Femur (tissue), 1 donor: ENCODE data around the gene PLXDC2.

Experiments
- DNase-seq: peaks from one replicate; pipeline ENCODE4 v3.0.0-alpha.2; 2017

Gene PLXDC2

DNA sequence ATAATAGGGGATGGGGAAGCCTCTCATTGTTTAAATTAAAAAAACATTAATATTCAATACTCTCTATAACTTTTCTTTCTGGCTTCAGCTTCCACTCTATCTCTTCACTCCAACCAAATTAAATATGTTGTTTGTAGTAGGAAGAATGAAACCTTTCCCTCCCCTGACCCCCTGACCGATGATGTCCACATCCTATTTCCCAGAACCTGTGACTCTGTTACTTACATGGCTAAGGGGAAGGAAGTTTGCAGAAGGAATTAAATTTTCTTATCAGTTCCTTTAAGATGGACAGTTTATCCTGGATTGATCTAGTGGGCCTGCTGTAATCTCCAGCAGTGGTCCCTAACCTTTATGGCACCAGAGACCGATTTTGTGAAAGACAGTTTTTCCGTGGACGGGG is 130.0 kb downstream of the PLXDC2 start:
- no peak for DNase-seq

DNA sequence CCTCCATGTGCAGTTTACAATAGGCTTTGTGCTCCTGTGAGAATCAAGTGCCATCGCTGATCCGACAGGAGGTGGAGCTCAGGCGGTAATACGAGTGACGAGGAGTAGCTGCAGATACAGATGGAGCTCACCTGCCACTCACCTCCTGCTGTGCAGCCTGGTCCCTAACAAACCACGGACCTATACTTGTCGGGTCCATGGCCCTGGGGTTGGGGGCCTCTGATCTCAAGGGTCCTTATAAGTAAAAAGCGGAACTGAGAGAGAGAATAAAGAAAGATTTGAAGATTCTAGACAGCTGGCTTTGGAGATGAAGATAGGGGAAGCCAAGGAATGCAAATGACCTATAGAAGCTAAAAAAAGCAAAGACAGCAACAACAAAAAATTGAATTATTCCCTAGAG is 130.6 kb downstream of the PLXDC2 start:
- no peak for DNase-seq

DNA sequence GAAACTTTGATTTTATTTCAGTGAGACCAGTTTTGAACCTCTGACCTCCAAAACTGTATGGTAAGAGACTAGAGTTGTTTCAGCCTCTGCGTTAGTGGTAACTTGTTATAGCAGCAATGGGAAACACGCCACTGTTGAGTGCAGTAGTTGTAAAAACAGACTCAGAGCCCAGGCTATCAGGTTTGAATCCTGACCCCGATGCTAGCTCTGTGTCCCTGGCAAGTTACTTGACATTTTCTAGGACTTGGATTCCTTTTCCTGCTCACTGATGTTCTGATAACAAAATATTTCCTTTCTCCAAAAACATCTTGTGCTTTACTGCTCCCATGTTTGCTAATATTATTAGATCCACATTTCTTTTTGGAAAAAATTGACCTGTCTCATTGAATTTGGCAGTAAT is 131.0 kb downstream of the PLXDC2 start:
- DNase-seq = no peak

DNA sequence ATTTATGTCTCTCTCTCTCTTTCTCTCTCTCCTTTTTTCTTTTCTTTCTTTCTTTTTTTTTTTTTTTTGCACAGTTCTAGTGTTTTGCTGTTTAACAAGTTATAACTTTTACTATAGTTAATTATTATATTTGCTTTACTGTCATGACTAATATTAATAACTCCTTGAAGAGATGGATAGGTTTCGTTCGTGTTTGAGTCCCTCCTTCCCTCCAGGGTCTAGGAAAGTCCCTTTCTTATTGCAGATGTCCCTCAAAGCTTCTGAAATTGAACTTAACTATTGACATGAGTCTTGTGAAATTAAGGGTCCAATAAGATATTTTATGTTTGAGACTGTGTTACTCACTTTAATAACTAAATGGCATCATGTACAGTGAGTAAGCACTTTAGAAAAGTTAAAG is 131.4 kb downstream of the PLXDC2 start:
- DNase-seq = no peak

DNA sequence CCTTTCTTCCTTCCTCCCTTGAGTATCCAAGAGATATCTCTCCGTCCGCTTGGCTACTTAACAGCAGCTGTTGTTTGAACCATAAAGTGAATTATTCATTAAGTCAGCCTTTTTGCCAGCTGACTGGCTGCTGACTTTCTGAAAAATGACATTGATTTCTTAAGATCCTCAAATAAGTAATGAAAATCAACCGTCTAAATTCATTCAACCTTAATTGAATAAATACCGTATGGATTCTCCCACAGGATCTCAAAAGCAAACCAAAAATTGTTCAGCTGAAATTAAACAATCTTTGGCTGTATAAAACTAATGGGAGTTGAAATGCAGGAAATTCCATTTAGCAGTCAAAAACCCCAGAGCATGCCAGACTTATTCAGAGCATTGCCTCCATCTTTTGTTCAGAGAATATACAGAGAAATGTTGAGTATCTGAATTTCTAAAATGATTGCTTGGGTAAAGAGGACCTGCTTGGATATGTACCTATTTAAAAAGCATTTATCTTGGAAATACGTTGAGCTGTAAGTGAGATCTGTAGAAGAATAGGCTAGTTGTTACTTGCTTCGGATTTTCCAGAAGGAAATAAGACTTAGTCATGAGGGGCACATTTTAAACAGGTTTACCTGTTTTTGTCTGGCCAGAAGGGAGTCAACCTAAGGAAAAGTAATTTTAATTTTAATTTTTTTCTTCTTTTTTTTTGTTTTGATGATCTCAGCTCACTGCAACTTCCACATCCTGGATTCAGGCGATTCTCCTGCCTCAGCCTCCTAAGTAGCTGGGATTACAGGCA is 136.2 kb downstream of the PLXDC2 start:
- no peak for DNase-seq

DNA sequence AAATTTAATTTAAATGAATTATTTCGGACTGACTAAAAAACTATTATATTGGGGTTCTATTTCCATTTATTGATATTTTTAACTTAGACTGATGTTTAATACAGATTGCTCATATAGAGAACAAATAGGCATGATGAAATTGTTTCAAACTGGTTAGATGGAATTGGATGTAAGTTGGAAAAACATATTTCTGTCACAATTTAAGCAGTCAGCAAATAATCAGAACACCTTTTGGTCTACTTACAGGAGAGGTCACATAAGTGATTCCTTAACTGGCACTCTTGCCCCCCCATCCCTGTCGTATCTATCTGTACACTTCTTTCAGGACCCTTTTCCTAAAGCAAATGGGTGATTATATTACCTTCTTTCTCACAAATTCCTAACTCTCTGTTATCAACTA is 138.4 kb downstream of the PLXDC2 start:
- DNase-seq = no peak

DNA sequence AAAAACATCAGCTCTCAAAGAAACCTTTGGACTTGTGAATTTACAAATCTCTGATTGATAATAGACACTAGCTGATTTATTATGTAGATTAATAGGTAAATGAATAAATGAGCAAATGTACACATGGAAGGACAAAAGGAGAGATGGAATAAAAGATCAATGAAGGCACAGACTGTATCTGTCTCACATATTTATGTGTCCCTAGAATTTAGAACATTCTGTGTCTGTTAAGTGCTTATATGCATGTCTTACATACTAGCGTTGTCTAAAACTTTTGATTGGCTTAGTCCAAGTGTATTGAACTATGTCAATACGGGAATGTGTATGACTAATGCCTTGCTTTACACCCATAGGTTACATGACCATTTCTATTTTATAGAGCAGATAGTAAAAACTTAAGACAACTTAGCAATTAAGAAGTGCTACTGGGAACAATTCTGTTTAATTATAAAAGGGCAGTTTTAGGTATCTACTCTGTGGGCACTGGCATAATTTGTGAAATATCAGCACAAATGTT is 140.3 kb downstream of the PLXDC2 start:
- DNase-seq = no peak

DNA sequence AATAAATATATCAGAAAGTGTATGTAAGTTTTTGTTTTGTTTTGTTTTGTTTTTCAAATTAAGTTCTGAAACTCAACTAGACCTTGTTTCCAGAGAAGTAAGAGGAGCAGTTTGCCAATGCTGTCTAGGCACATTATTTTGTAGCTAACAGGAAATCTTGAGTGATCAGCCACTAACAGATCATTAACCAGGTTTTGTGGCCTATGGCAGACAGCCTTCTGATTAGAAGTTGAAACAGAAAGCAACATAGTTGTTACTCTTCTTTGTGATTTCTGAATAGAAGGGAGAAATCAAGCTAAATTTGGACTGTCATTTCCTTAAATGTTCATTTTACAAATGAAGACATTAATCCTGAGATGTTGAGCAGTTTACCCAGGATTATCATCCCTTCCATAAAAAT is 142.6 kb downstream of the PLXDC2 start:
- DNase-seq = no peak

DNA sequence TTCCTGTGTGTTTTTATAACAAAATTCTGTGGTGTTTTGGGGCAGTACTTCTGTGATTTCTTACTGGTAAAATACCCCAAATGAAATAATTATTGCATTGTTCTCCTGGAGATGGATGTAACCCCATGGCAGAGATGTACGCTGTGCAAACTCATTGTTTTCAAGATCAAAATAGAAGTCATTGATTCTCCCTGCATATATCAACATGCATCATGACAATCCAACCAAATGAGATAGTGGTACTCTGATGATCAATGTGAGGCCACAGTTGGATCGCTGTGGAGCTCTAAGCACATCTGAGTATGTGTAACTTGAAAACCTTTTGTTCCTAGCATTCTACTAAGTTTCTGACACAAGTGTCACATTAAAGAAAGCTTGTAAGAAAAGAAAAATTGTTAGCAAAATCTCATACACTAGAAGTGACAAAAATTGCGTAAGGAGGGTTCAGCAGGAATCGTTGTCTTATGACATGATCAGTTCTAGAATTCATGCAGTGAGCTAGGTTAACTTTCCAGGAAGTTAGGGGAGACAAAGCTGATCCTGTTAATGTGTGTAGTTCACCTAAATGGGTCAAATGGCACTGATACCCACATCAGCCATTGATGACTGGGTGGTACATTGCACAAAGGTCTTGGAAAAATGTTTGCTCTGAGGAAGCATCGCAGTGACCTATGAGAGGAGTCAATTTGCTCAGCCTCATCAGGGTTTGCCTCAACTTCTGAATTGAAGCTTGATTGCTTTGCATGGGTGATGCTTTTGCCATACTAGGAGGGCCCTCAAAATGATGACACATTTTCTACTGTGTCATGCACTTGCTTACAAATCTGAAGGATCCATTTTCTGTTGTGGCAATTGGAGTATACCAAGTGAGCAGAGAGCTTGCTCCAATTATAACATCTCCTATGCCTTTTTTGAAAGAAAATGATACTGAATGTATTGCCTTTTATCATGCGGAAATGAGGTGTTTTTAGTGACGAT is 145.1 kb downstream of the PLXDC2 start:
- no peak for DNase-seq

DNA sequence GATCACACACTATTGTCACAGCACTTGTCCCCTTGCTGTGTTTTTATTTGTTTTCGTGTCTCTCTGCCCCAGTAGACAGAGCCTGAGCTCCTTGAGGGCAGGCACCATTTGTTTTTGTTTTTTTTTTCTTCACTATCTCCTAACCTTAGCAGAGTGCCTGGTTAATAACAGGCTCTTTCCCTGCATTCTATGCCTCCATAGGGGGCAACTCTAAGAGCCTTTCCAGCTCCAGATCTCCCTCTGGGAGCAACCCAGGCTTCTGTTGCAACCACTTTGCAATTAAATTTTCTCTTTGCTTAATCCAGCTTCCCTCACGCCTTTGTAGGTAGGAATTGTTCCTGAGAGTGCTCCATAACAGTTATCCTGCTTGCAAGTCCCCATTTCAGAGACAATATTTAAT is 148.4 kb downstream of the PLXDC2 start:
- no peak for DNase-seq

DNA sequence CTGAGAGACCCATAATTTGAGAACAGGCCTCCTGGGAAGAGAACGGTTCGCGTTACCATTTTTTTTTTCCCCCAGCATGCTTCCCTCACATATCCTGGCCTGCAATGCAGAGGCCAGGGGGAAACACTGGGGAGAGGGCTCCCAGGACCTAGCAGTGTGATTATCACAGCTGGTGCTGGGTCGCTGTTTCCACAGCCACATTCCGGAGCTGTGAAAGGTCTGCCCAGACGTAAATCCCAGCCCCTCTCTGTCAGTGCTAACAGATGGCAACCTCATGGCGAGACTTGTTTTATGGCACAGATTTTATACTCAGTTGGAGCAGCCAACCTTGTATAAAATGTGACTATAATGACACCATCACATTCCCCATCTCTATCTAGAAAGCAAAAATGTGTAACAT is 150.5 kb downstream of the PLXDC2 start:
- DNase-seq = peak; percentile 37

DNA sequence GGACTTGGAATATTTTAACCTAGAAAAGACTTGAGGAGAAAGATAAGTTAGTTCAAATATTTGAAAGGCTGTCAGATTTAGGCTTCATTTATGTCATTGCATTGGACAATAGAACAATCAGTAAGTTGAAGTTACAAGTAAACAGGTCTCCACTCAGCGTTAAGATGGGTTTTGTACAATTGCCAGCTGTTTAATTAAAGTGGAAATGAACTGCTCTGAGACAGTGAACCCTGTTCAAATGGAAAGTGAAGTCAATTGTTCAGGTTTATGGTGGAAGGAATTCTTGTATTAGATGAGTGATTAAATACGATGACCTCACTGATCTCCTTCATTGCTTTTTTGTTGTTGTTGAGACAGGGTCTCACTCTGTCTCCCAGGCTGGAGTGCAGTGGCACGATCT is 151.7 kb downstream of the PLXDC2 start:
- no peak for DNase-seq

DNA sequence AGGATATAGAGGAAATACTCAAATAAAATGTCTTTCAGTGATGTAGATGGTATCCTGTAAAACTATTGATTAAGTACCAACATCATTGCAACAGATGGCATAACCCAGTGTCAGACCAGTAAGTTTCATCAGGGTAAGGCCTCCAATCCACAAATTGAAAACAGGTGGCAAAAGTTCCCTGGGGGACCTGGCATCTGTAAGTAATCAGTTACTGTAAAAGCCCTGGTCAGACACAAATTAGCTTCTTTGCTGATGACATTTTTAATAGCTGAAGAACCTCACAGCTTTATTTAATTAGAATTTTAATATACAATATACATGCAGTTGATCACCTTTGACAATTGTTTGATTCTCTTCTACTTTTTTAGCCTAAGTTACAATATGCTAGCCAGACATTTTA is 152.5 kb downstream of the PLXDC2 start:
- DNase-seq = no peak

DNA sequence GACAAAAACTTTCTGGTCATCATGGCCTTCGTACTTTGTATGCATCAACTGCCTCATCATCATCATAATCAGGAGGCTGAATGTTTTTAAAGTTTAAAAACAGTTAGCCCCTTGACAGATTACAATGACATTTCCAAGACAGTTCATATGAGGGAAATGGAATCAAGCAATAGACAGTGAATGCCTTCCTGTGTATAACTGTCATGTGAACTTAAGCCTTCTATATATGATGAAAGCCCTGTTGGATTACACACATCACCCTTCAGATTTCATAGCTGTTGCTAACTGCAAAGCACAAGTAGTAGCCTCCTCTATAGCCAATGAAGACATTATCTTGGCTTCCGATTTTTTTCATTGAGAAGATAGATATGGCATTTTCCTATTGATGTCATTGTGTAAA is 154.0 kb downstream of the PLXDC2 start:
- no peak for DNase-seq

DNA sequence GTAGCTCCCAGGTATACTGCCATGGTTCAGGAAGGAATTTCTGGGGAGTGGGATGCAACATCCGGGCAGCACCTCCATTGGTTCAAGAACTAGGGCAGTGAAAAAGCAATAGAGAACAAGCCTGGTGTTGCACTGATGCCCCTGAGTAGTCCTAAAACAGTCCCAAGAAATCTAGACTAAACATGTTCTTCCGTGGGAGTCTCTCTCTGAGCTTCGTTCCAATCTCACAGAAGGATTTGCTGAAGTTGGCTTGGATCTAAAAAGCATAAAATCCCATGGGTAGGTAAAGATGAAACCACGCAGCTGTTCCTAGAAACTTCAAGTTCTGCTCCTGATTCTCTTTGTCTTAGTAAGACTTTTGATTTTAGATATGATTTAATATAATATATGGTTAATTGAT is 154.5 kb downstream of the PLXDC2 start:
- DNase-seq = no peak

DNA sequence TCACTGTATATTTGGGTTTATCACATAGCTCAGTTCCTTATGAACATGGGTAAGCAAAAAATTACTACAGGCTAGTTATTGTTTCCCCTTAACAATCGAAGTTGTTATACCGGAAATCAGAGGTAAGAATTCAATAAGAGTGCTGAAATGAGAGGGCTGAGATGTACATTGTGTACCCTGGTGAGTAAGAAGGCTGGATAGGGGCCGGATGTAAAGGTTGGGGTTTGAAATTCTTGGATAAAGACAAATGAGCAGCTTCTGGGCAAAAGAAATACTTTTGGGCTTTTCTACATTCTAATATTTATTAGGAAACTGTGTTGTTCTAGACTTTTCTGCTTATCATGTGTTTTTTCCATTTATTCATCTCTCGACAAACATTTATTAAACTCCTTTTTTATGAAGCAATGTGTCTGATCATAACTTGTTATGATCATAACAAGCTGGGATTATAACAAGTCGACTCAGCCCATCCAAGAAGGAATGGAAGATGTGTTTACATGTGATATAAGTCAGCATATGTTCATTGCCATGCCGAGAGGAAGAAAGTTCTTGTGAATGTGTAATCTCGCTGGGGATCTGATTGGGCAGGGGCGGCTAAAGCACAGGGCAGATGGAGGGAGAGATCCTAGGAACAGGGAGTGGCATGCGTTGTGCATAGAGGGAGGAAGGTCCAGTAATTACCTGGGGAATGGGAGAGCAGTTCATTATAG is 155.3 kb downstream of the PLXDC2 start:
- no peak for DNase-seq

DNA sequence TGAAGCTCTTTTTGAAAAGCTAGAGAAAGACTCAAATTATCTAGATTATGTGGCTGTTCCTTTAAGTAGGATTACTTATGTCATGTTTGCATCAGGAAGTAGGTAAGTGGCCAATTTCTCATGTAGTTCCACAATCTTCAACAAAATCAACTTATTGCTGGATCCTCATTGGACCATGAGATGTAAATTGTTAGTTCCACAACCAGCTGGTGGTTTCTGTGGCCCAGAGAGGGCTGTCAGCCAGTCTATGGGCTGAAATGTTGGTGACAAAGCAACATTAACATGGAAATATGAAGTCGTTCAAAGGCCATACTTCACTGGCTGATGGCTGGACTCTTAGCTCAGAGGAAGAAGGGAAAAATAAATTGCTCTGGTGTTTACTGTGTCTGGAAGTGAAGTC is 157.9 kb downstream of the PLXDC2 start:
- DNase-seq = peak; percentile 57

DNA sequence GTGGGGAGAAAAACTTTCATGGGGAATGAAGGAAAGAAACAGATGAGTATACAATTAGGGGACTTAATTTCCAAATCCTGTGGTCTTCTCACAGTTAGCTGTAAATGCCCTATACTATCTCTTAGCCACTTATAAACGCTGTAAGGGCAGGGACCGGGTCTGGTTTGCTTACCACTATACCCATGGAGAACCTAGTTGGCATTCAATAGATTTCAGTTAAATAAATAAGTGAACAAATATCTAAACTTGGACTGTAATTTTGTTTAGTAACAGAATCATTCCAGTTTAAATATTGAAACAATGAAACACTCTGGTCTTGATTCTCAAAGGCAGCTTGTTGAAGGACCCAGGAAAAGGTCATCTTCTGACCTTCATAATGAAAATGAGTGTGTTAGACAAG is 158.3 kb downstream of the PLXDC2 start:
- DNase-seq = no peak

DNA sequence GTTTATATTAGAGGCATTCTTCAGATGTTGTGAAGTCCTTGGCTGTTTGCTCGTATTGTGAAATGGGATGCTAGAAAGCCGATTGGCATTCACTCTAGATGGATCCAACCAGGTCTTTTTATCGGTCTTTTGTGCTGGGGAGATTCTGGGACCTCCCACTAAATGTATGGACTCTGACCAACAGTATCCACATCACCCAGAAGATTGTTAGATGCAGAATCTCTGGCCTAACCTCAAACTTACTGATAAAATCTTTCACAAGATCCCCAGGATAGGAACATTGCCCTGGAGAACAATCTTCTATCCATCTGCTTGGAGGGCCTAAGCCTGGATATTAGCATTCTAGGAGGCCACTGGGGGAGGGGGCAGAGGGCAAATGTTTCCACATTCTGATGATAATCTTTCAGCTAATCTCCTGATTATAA is 160.9 kb downstream of the PLXDC2 start:
- DNase-seq = no peak

DNA sequence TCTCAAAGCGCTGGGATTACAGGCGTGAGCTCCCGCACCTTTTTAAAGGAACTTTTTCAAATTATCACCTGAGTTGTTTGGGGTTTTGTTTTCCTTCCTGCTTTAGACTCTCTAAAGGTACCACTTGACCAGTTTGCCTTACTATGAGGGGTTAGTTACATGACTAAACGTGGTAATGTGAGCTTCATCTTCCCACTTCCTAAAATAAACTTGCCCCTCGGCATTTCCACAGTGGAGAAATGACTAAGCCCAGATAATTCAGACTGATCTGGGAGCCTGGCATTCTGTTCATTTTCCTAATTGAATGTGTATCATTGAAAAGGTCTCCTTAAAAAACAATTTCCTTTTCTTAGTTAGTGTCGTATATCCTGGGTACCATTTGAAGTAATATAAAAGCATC is 163.4 kb downstream of the PLXDC2 start:
- DNase-seq = no peak

DNA sequence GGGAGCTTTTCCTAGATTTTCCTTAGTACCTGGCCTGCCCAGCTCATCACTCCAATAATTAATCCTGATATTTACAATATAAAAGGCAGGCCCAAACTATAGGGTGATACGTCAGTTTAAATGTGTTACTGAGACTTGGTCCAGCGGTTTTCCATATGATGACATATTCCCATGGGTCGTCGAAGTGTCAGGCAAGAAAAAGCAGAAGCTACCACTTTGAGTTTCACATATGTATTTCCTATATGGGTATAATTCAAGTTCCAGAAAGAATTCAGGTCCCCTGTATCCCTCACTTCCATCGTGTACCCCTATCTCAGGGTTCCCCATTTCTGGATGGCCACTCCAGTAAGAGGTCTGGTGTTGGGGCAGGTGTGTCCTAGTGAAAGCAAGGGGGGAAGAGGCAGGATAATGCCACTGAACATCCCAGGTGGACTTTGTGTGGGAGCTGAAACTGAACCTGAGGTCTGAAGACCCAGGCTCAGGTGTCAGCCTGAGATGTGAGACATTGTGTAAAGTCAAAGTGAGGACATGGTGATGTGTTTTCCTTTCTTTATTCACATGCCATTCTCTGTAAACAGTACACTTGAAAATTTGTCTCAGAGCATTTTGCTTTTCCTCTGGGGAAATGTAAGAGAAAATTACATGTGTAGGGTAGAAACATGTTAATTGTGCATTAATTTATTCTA is 167.8 kb downstream of the PLXDC2 start:
- DNase-seq = no peak

DNA sequence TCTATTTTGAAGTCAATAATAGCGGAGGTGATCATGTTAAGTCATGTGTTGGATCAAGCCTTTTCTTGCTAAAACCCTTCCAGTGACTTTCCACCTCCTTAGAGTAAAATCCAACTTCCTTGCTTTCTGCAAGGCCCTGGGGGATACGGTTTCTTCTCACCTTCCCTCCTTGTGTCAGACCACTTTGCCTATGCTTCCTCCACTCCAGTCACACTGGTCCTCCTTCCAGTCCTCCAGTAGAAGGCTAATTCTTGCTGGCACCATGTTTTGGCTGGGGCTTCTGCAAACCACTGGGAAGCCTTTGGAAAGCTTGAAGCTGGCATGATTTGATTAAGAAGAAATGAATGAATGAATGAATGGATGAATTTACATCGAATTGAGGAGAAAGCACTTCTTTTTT is 169.5 kb downstream of the PLXDC2 start:
- DNase-seq = no peak

DNA sequence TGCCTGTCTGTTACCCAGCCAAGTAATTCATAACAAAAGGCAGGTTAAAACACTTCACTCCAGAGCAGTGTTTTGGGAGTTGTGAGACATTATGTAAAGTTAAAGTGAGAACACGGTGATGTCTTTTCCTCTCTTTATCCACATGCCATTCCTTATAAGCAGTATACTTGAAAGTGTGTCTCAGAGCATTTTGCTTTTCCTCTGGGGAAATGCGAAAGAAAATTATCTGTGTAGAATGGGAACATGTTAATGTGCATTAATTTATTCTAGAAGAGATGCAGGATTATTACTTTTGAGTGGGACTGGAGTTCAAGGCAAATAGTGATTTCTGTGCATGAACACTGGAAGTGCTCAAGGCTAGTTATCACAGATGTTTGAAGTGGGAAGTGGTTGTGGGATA is 170.4 kb downstream of the PLXDC2 start:
- DNase-seq = no peak
